Neural progenitor cell (in vitro differentiated cells): ENCODE data around the gene TRIP12. TPM values are rescaled to one million over a fixed set of nuclear protein-coding genes. Genes with fewer than 3 reads are reported as not detected.
"Not testable (repeated sequence)": the region's sequence is repeated elsewhere in the genome, so short reads cannot be mapped to it uniquely, and the experiment has no call there.

ENCODE experiments used
- DNase-seq: peaks from one replicate; pipeline ENCODE4 v3.0.0-alpha.2; 2016; ENCODE audit warnings: low spot score
- H2AFZ ChIP-seq: fragments of 200-600 bp; sonication (generic); replicated peaks from 2 replicates; pipeline ENCODE4 v1.6.1; 2016; ENCODE audit warnings: antibody characterized with exemption
- H3F3A ChIP-seq: fragments of 200-600 bp; sonication (generic); 2 replicates; pipeline ENCODE4 v1.6.1; 2016; ENCODE audit warnings: antibody characterized with exemption, low read depth
- H3K27ac ChIP-seq: fragments of 200-600 bp; sonication (generic); 2 replicates; pipeline ENCODE4 v1.5.1; 2016; ENCODE audit warnings: mild to moderate bottlenecking
- H3K27me3 ChIP-seq: fragments of 200-600 bp; sonication (generic); 2 replicates; pipeline ENCODE4 v1.6.1; 2016; ENCODE audit warnings: mild to moderate bottlenecking, moderate library complexity
- H3K36me3 ChIP-seq: fragments of 200-600 bp; sonication (generic); 2 replicates; pipeline ENCODE4 v1.5.1; 2016
- H3K4me1 ChIP-seq: fragments of 200-600 bp; sonication (generic); 2 replicates; pipeline ENCODE4 v1.6.1; 2016; ENCODE audit warnings: mixed run types
- H3K4me2 ChIP-seq: fragments of 200-600 bp; sonication (generic); 2 replicates; pipeline ENCODE4 v1.6.1; 2016
- H3K4me3 ChIP-seq: fragments of 200-600 bp; sonication (generic); 2 replicates; pipeline ENCODE4 v1.5.1; 2016
- H3K79me2 ChIP-seq: fragments of 200-600 bp; sonication (generic); 2 replicates; pipeline ENCODE4 v1.6.1; 2016; ENCODE audit warnings: low read depth
- H3K9ac ChIP-seq: fragments of 200-600 bp; sonication (generic); 2 replicates; pipeline ENCODE4 v1.6.1; 2016
- H3K9me3 ChIP-seq: fragments of 200-600 bp; sonication (generic); 2 replicates; pipeline ENCODE4 v1.5.1; 2016; ENCODE audit warnings: low read depth
- H4K20me1 ChIP-seq: fragments of 200-600 bp; sonication (generic); 2 replicates; pipeline ENCODE4 v1.6.1; 2016; ENCODE audit warnings: low read depth
- H3K27ac Mint-ChIP-seq: 3 replicates; pipeline ENCODE4 v1.8.0; 2021; ENCODE audit warnings: mixed read lengths
- H3K27me3 Mint-ChIP-seq: 2 replicates; pipeline ENCODE4 v1.8.0; 2022; ENCODE audit warnings: low read depth, mild to moderate bottlenecking, inconsistent platforms, moderate library complexity, mixed read lengths; ENCODE audit not compliant: insufficient read depth
- H3K36me3 Mint-ChIP-seq: 3 replicates; pipeline ENCODE4 v1.8.0; 2021; ENCODE audit warnings: mixed read lengths
- H3K4me1 Mint-ChIP-seq: 3 replicates; pipeline ENCODE4 v1.8.0; 2021; ENCODE audit warnings: mixed read lengths
- H3K4me3 Mint-ChIP-seq: 3 replicates; pipeline ENCODE4 v1.8.0; 2021; ENCODE audit warnings: mild to moderate bottlenecking, moderate library complexity, mixed read lengths
- H3K9me3 Mint-ChIP-seq: 3 replicates; pipeline ENCODE4 v1.8.0; 2020; ENCODE audit warnings: mixed read lengths
- EZH2 ChIP-seq: fragments of 200-600 bp; sonication (generic); IDR thresholded peaks from 2 replicates; pipeline ENCODE4 v1.6.1; 2017; ENCODE audit warnings: antibody characterized with exemption, mild to moderate bottlenecking, moderate library complexity
- EZH2phosphoT487 ChIP-seq: fragments of 200-600 bp; sonication (generic); IDR thresholded peaks from 2 replicates; pipeline ENCODE4 v1.6.1; 2017; ENCODE audit warnings: antibody characterized with exemption
- total RNA-seq: library from RNA; depleted of rRNA; stranded (reverse); fragments of >200 nt; gene quantifications from 2 replicates; pipeline ENCODE4 v1.2.3, GENCODE V29; 2015; ENCODE audit warnings: low replicate concordance
- TF ChIP-seq, protein P1 (sequence below): fragments of 200-600 bp; sonication (generic); IDR thresholded peaks from 2 replicates; pipeline ENCODE4 v1.5.1; 2017; ENCODE audit warnings: antibody characterized with exemption, mild to moderate bottlenecking

TRIP12 gene
- total RNA-seq, 1 donor from 2014 or later, result 157 TPM

DNA sequence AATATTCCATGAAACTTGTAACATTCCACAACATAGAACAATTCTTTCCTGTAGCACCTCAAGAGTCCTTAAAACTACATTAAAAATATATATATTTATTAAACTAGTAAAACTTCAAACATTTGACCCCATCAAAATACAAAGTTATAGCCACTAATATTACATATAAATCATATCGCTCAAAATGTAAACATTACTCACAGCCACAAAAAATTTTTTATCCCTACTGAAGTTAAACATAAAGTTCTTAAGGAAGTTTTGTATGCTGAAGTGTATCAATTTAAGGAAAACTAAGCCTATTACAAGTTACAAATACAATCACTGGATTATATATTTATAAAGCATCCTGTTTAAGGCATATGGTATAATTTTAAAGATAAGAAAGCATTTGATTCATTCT lies 127.2 kb downstream of the TRIP12 start:
- no peak overlapping the region for H2AFZ ChIP-seq
- no peak overlapping the region for H3K27ac ChIP-seq
- H3K9me3 ChIP-seq, result no peaks in the 10 kb centered on the region
- H3K27me3 Mint-ChIP-seq, result peaks cover 5% of the 10 kb centered on the region
- no peak overlapping the region for H3K4me3 ChIP-seq
- H3K9ac ChIP-seq, result no peak overlapping the region
- no peaks in the 10 kb centered on the region for H3K79me2 ChIP-seq
- H3F3A ChIP-seq, result no peaks in the 10 kb centered on the region
- DNase-seq, result no peak
- no peak overlapping the region for H3K27ac Mint-ChIP-seq
- H3K4me1 Mint-ChIP-seq, result no peaks in the 10 kb centered on the region
- no peaks in the 10 kb centered on the region for H4K20me1 ChIP-seq
- TF ChIP-seq EZH2phosphoT487 (no peak), EZH2 (no peak)
- TF ChIP-seq, protein P1, sequence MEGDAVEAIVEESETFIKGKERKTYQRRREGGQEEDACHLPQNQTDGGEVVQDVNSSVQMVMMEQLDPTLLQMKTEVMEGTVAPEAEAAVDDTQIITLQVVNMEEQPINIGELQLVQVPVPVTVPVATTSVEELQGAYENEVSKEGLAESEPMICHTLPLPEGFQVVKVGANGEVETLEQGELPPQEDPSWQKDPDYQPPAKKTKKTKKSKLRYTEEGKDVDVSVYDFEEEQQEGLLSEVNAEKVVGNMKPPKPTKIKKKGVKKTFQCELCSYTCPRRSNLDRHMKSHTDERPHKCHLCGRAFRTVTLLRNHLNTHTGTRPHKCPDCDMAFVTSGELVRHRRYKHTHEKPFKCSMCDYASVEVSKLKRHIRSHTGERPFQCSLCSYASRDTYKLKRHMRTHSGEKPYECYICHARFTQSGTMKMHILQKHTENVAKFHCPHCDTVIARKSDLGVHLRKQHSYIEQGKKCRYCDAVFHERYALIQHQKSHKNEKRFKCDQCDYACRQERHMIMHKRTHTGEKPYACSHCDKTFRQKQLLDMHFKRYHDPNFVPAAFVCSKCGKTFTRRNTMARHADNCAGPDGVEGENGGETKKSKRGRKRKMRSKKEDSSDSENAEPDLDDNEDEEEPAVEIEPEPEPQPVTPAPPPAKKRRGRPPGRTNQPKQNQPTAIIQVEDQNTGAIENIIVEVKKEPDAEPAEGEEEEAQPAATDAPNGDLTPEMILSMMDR, result no peak
- H3K9me3 Mint-ChIP-seq, result no peaks in the 10 kb centered on the region
- H3K4me1 ChIP-seq, result no peaks in the 10 kb centered on the region
- peaks cover 33% of the 10 kb centered on the region for H3K36me3 Mint-ChIP-seq
- H3K27me3 ChIP-seq, result no peaks in the 10 kb centered on the region
- no peak overlapping the region for H3K4me2 ChIP-seq
- H3K4me3 Mint-ChIP-seq, result no peak overlapping the region
- peaks cover 35% of the 10 kb centered on the region for H3K36me3 ChIP-seq

DNA sequence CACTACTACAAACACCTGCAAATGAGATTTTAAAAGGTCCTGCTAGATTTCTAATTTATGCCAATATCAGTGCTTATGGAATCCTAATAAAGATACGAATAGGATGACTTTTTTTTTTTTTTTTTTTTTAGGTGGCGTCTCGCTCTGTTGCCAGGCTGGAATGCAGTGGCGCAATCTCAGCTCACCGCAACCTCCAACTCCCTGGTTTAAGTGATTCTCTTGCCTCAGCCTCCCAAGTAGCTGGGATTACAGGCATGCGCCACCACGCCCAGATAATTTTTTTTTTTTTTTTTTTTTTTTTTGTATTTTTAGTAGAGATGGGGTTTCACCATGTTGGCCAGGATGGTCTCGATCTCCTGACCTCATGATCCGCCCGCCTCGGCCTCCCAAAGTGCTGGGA lies 135.5 kb downstream of the TRIP12 start:
- H3K27me3 Mint-ChIP-seq, H3K27ac Mint-ChIP-seq, H3K79me2 ChIP-seq, DNase-seq, H3K4me1 ChIP-seq, H3K9me3 Mint-ChIP-seq, H3K9ac ChIP-seq, H3K4me2 ChIP-seq, H3K4me1 Mint-ChIP-seq, H3K27ac ChIP-seq, H4K20me1 ChIP-seq, H3K4me3 ChIP-seq, H3K9me3 ChIP-seq, H3K4me3 Mint-ChIP-seq, H3K27me3 ChIP-seq, H2AFZ ChIP-seq: not testable (repeated sequence)
- Histone ChIP-seq H3F3A (peaks cover 12% of the 10 kb centered on the region), H3K36me3 (peaks cover 10% of the 10 kb centered on the region)
- peaks cover 38% of the 10 kb centered on the region for H3K36me3 Mint-ChIP-seq

DNA sequence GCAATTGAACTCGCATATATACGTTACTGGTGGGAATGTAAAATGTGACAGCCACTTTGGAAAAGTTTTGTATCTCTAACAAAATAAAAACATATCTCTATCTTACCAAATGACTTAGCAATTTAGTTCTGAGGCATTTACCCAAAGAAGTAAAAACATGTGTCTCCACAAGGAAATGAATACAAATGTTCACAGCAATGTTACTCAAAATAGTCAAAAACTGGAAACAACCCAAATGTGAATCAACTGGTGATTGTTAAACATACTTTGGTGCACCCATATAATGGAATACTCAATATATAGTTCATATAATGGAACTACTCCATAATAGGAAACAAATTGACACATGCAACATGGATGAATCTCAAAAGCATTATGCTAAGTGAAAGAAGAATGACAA lies 137.0 kb downstream of the TRIP12 start:
- Mint-ChIP-seq H3K27me3 (no peaks in the 10 kb centered on the region), H3K4me1 (peaks cover 11% of the 10 kb centered on the region), H3K27ac (no peak overlapping the region), H3K9me3 (no peaks in the 10 kb centered on the region), H3K36me3 (peaks cover 38% of the 10 kb centered on the region), H3K4me3 (no peak overlapping the region)
- Histone ChIP-seq H4K20me1 (peaks cover 18% of the 10 kb centered on the region), H3F3A (peaks cover 16% of the 10 kb centered on the region), H3K27me3 (no peaks in the 10 kb centered on the region), H3K4me1 (peaks cover 16% of the 10 kb centered on the region), H3K9ac (no peak overlapping the region), H3K4me3 (no peak overlapping the region), H3K9me3 (no peaks in the 10 kb centered on the region), H3K79me2 (no peaks in the 10 kb centered on the region), H3K4me2 (no peak overlapping the region), H3K36me3 (peaks cover 6% of the 10 kb centered on the region), H2AFZ (no peak overlapping the region), H3K27ac (no peak overlapping the region)
- TF ChIP-seq EZH2phosphoT487, result no peak
- no peak for TF ChIP-seq EZH2
- no peak for DNase-seq

DNA sequence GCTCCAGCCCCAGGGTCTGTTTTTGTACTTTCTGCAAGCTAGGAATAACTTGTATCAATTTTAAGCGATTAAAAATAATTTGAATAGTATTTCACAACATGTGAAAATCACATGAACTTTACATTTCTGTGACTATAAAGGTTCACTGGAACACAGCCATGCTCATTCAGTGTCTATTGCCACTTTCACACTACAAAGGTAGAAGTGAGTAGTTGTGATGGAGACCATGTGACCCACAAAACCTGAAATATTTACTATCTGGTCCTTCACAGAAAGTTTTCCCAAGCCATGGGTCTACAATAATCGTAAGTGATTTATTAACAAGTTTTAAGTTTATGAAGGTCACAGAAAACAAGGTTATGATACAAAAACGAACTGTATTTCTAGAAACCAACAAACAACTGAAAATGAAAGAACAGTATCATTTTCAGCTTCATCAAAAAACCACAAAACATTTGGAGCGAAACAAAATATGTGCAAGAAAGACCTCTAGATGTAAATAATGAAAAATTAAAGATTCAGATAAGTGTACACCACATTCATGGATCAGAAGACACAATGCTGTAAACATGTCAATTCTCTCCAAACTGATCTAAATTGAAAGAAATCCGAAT lies 138.6 kb downstream of the TRIP12 start:
- H3K36me3 Mint-ChIP-seq, result peaks cover 36% of the 10 kb centered on the region
- Histone ChIP-seq H2AFZ (no peak overlapping the region), H3K4me1 (peaks cover 16% of the 10 kb centered on the region), H3K27ac (no peak overlapping the region), H3F3A (peaks cover 16% of the 10 kb centered on the region), H3K9ac (no peak overlapping the region), H3K4me3 (no peak overlapping the region), H3K36me3 (peaks cover 6% of the 10 kb centered on the region), H3K9me3 (no peaks in the 10 kb centered on the region), H3K79me2 (no peaks in the 10 kb centered on the region), H4K20me1 (peaks cover 20% of the 10 kb centered on the region), H3K4me2 (no peak overlapping the region), H3K27me3 (no peaks in the 10 kb centered on the region)
- H3K4me3 Mint-ChIP-seq, result no peak overlapping the region
- H3K27ac Mint-ChIP-seq, result no peak overlapping the region
- no peaks in the 10 kb centered on the region for H3K27me3 Mint-ChIP-seq
- H3K9me3 Mint-ChIP-seq, result no peaks in the 10 kb centered on the region
- TF ChIP-seq EZH2 (no peak), EZH2phosphoT487 (no peak)
- TF ChIP-seq, protein P1, result no peak
- peaks cover 11% of the 10 kb centered on the region for H3K4me1 Mint-ChIP-seq
- DNase-seq, result no peak
